Mesodermal cell (in vitro differentiated cells): ENCODE data around the gene TMEM74B.

Experiments
- H3K27ac ChIP-seq: 2 replicates; pipeline ENCODE4 v1.7.0; 2013; ENCODE audit warnings: mild to moderate bottlenecking, low read depth, low read length, moderate library complexity; ENCODE audit not compliant: severe bottlenecking
- H3K36me3 ChIP-seq: 2 replicates; pipeline ENCODE4 v1.7.1; 2013; ENCODE audit warnings: mild to moderate bottlenecking, low read length, moderate library complexity; ENCODE audit not compliant: control insufficient read depth, insufficient read depth
- H3K4me1 ChIP-seq: one replicate; pipeline ENCODE4 v1.7.1; 2013; ENCODE audit warnings: mild to moderate bottlenecking, low read length; ENCODE audit not compliant: insufficient read depth, control insufficient read depth, poor library complexity, severe bottlenecking
- H3K4me3 ChIP-seq: 2 replicates; pipeline ENCODE4 v1.7.0; 2013; ENCODE audit warnings: low read length, control low read depth, mild to moderate bottlenecking; ENCODE audit not compliant: insufficient read depth, poor library complexity, severe bottlenecking; ENCODE audit errors: extremely low read depth
- H3K9me3 ChIP-seq: 2 replicates; pipeline ENCODE4 v1.7.1; 2013; ENCODE audit warnings: mild to moderate bottlenecking, low read length, moderate library complexity; ENCODE audit not compliant: control insufficient read depth
- WGBS, 2 experiments: methylation state at CpG; one replicate each; pipeline ENCODE4 v1.1.5; 2013; ENCODE audit warnings: missing lambda C conversion rate in 2 of 2; ENCODE audit not compliant: insufficient coverage in 2 of 2; 5-methylcytosine and 5-hydroxymethylcytosine counted together

Gene TMEM74B

GRCh38 chr20:1178623-1179022 is 6.2 kb downstream of the TMEM74B start:
- H3K4me3 ChIP-seq: no peak overlapping the region
- peaks cover 6% of the 10 kb centered on the region for H3K4me1 ChIP-seq
- H3K9me3 ChIP-seq: no peaks in the 10 kb centered on the region
- WGBS, 2 experiments: 92 to 100% methylated on average over 3 of the region's 3 CpGs
- H3K27ac ChIP-seq: no peak overlapping the region
- H3K36me3 ChIP-seq: peaks cover 20% of the 10 kb centered on the region

DNA sequence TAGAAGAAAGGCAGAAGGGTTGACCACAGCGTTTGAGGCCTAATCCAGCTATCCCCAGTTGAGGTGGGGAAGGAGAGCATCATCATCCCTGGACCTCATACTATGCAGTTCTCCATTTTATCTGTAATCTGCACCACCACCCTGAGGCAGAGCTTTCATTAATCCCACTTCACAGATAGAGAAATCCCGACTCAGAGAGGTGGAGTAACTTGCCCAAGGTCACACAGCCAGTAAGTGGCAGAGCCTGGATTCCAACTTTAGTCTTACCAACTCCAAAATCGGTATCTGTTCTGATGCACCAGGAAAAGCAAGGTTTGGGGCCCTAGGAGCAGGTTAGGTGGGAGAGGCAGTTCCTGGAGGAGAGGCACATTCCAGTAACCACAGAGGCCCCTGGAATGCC is 6.7 kb downstream of the TMEM74B start:
- no peak overlapping the region for H3K27ac ChIP-seq
- peaks cover 6% of the 10 kb centered on the region for H3K4me1 ChIP-seq
- WGBS, 2 experiments: 90 to 100% methylated on average over 2 to 3 of the region's 3 CpGs
- peaks cover 20% of the 10 kb centered on the region for H3K36me3 ChIP-seq
- no peak overlapping the region for H3K4me3 ChIP-seq
- H3K9me3 ChIP-seq: no peaks in the 10 kb centered on the region

GRCh38 chr20:1177680-1178079 is 7.1 kb downstream of the TMEM74B start:
- no peak overlapping the region for H3K4me3 ChIP-seq
- H3K27ac ChIP-seq: no peak overlapping the region
- WGBS, 2 experiments: 65 to 68% methylated on average over 5 of the region's 5 CpGs

GRCh38 chr20:1174787-1175186 is 10.0 kb downstream of the TMEM74B start:
- peaks cover 17% of the 10 kb centered on the region for H3K36me3 ChIP-seq
- H3K27ac ChIP-seq: no peak overlapping the region

More at GRCh38 chr20:1177680-1178079, 7.1 kb downstream of the TMEM74B start:
- Histone ChIP-seq H3K4me1 (peaks cover 6% of the 10 kb centered on the region), H3K9me3 (no peaks in the 10 kb centered on the region), H3K36me3 (peaks cover 21% of the 10 kb centered on the region)

DNA sequence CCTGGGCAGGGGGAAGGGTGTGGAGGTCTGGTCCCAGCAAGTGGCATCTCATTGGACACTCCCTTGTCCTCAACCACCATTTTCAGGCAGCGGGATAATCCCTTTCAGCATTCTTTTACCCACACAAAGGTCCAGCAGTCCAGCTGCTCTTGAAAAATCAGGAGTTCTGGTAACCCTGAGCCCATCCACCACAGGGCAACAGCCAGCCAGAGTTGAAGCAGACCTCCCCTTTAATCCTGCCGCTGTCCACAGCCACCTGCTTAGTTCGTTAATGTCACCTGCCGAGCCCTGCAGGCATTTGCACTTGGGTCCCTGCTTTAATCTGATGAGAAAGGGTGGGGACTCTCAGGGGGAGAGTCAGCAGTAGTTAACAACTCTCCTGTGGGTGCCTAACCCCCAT is 11.1 kb downstream of the TMEM74B start:
- Histone ChIP-seq H3K4me1 (no peaks in the 10 kb centered on the region), H3K4me3 (no peak overlapping the region), H3K27ac (no peak overlapping the region), H3K36me3 (peaks cover 25% of the 10 kb centered on the region), H3K9me3 (no peaks in the 10 kb centered on the region)
- WGBS, 2 experiments: 89 to 100% methylated on average over 1 to 4 of the region's 4 CpGs

More at GRCh38 chr20:1174787-1175186, 10.0 kb downstream of the TMEM74B start:
- WGBS, 2 experiments: 95 to 98% methylated on average over 6 to 8 of the region's 8 CpGs
- Histone ChIP-seq H3K4me1 (no peaks in the 10 kb centered on the region), H3K9me3 (no peaks in the 10 kb centered on the region), H3K4me3 (no peak overlapping the region)

- H3K4me3 ChIP-seq: no peak overlapping the region
- no peak overlapping the region for H3K27ac ChIP-seq
- H3K4me1 ChIP-seq: no peaks in the 10 kb centered on the region
- 23 to 67% methylated on average over 2 to 4 of the region's 4 CpGs for WGBS, 2 experiments
- H3K9me3 ChIP-seq: no peaks in the 10 kb centered on the region
- H3K36me3 ChIP-seq: peaks cover 45% of the 10 kb centered on the region
Observed at GRCh38 chr20:1171461-1172093, 13.2 kb downstream of the TMEM74B start.

GRCh38 chr20:1169224-1169623 is 15.6 kb downstream of the TMEM74B start:
- Histone ChIP-seq H3K9me3 (no peaks in the 10 kb centered on the region), H3K36me3 (peaks cover 64% of the 10 kb centered on the region), H3K27ac (no peak overlapping the region), H3K4me3 (no peak overlapping the region), H3K4me1 (no peaks in the 10 kb centered on the region)
- WGBS, 2 experiments: 96 to 100% methylated on average over 5 of the region's 5 CpGs

DNA sequence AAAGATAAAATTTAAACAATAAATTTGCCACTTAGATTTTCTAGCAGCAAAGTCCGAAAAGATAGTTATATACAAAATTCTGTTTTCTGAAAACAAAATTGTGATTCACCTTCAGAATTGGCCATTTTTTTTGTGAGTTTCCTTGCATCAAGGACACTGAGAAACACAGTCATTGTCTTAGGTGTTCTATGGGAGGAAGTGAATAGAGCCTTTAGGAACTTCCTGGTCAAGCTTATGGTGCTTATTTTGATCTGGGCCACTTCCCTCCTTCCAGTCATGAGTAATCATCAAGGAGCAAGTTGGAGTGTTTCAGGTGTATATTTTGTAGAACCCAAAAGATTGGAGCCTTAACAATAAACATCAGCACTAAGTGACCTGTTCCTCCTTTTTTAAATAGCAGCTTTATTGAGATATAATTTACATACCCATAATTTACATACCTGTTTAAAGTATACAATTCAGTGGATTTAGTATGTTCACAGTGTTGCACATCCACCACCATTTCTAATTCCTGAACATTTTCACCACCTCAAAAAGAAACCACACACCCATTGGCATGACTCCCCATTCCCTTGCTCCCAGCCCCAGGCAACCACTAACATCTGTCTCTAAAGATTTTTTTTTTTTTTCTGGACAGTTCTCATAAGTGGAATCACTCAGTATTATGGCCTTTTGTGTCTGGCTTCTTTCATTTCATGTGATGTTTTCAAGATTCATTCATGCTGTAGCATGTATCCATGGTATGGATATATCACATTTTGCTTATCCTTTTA is 17.6 kb downstream of the TMEM74B start:
- Histone ChIP-seq H3K4me1 (no peaks in the 10 kb centered on the region), H3K4me3 (no peak overlapping the region), H3K36me3 (peaks cover 78% of the 10 kb centered on the region), H3K27ac (no peak overlapping the region), H3K9me3 (no peaks in the 10 kb centered on the region)
- no CpG with 5 or more reads among the region's 1 CpG for WGBS, 2 experiments

- Histone ChIP-seq H3K36me3 (peaks cover 83% of the 10 kb centered on the region), H3K27ac (no peak overlapping the region), H3K9me3 (no peaks in the 10 kb centered on the region), H3K4me3 (no peak overlapping the region), H3K4me1 (no peaks in the 10 kb centered on the region)
- WGBS, 2 experiments: 97 to 99% methylated on average over 9 of the region's 9 CpGs
Observed at GRCh38 chr20:1165941-1166340, 18.8 kb downstream of the TMEM74B start.

DNA sequence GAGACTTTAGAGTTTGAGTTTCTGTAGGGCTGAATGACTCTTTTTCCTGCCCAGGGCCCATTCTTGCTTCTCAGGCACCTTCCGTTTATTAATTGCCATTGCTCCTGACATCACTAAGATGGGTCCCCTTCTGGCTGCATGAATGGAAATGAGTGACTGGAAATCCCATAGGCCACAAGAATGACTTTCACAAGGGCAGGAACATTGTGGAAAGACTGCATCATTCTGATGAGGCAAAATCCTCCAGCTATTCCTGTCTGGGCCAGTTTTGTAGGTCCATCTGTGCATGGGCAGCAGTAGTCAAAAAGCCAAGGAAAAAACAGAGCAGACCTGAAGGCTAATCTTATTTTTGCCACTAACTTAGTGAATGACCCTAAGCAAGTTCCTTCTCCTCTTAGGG is 19.3 kb downstream of the TMEM74B start:
- no peak overlapping the region for H3K4me3 ChIP-seq
- no peaks in the 10 kb centered on the region for H3K9me3 ChIP-seq
- WGBS, 2 experiments: no CpG with 5 or more reads among the region's 1 CpG
- no peak overlapping the region for H3K27ac ChIP-seq
- peaks cover 84% of the 10 kb centered on the region for H3K36me3 ChIP-seq
- H3K4me1 ChIP-seq: no peaks in the 10 kb centered on the region

DNA sequence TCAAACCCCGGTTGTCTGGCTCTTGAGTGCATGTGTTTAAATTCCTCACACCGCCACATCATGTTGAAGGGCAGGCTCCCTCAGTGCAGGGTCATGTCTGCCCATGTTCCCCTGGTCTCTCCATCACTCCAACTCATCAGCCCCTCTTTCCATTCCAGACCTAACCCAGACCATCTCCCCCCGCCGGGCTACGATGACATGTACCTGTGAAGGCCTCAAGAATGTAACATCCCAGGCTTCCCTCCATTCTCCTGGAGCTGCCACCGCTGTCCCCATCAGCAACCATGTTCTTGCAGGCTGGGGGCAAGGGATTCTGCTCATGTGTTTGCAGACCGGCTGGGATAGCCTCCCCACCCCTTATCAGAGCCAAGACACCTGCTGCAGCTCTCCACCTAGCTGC is 19.9 kb downstream of the TMEM74B start:
- H3K27ac ChIP-seq: no peak overlapping the region
- WGBS, 2 experiments: 96 to 99% methylated on average over 5 to 7 of the region's 7 CpGs
- H3K4me3 ChIP-seq: no peak overlapping the region
- no peaks in the 10 kb centered on the region for H3K4me1 ChIP-seq
- H3K9me3 ChIP-seq: no peaks in the 10 kb centered on the region
- H3K36me3 ChIP-seq: peaks cover 90% of the 10 kb centered on the region
